GM12878 (cell line): ENCODE data around the gene ISL2.
"Not testable (repeated sequence)": the region's sequence is repeated elsewhere in the genome, so short reads cannot be mapped to it uniquely, and the experiment has no call there.

Experiments used
- ASH2L ChIP-seq: fragments of 300-600, 200-600 bp; sonication (generic); IDR thresholded peaks from 2 replicates; pipeline ENCODE4 v1.6.1; 2017; ENCODE audit warnings: low read depth, mild to moderate bottlenecking, borderline replicate concordance
- CHD2 ChIP-seq: IDR thresholded peaks from 2 replicates; pipeline ENCODE4 v1.6.1; 2011; ENCODE audit warnings: low read depth, low read length, improper control_type of control experiment, borderline replicate concordance
- ETV6 ChIP-seq, 2 experiments: fragments of 450-650 bp in 1 of 2; IDR thresholded peaks in 1 of 2; conservative IDR thresholded peaks in 1 of 2; 2 replicates each; pipeline ENCODE4 v1.6.1; 2014; ENCODE audit warnings: antibody characterized with exemption in 1 of 2, borderline replicate concordance in 1 of 2, low read depth in 1 of 2, mild to moderate bottlenecking in 1 of 2, moderate library complexity in 1 of 2
- LARP7 ChIP-seq: fragments of 450-650 bp; IDR thresholded peaks from 2 replicates; pipeline ENCODE4 v1.6.1; 2017; ENCODE audit warnings: mild to moderate bottlenecking
- MTA2 ChIP-seq: fragments of 450-650 bp; IDR thresholded peaks from 2 replicates; pipeline ENCODE4 v1.6.1; 2016; ENCODE audit warnings: low read depth, mild to moderate bottlenecking, moderate library complexity
- MXI1 ChIP-seq: fragments of 150-350 bp; IDR thresholded peaks from 2 replicates; pipeline ENCODE4 v1.6.1; 2011; ENCODE audit warnings: low read depth, mild to moderate bottlenecking, inconsistent platforms, low read length, improper control_type of control experiment
- POLR2A ChIP-seq: IDR thresholded peaks from 2 replicates; pipeline ENCODE4 v1.6.1; 2011; ENCODE audit warnings: low read depth, mild to moderate bottlenecking, low read length
- TF ChIP-seq, protein P1 (sequence below), 3 experiments: IDR thresholded peaks in 2 of 3; conservative IDR thresholded peaks in 1 of 3; 2 replicates each; pipeline ENCODE4 v1.5.1; 2011; ENCODE audit warnings: low read depth in 3 of 3, low read length in 3 of 3, mild to moderate bottlenecking in 3 of 3, control low read depth in 2 of 3, moderate library complexity in 2 of 3, inconsistent platforms in 1 of 3, mixed read lengths in 1 of 3; ENCODE audit not compliant: control insufficient read depth in 2 of 3, insufficient read depth in 1 of 3; ENCODE audit errors: extremely low read depth in 1 of 3
- TF ChIP-seq, protein P2 (sequence below): fragments of 450-650 bp; IDR thresholded peaks from 2 replicates; pipeline ENCODE4 v1.6.1; 2017; ENCODE audit warnings: mild to moderate bottlenecking
- TF ChIP-seq, protein P3 (sequence below): IDR thresholded peaks from 2 replicates; pipeline ENCODE4 v1.6.1; 2012; ENCODE audit warnings: low read length, inconsistent platforms
- TF ChIP-seq, protein P4 (sequence below): IDR thresholded peaks from 2 replicates; pipeline ENCODE4 v1.6.1; 2012; ENCODE audit warnings: mild to moderate bottlenecking, low read depth, low read length
- TF ChIP-seq, protein P5 (sequence below): fragments of 450-650 bp; formaldehyde crosslinking; IDR thresholded peaks from 2 replicates; pipeline ENCODE4 v1.5.0; 2022; ENCODE audit warnings: mild to moderate bottlenecking, missing genetic modification characterization
- TF ChIP-seq, protein P6 (sequence below): fragments of 450-650 bp; IDR thresholded peaks from 2 replicates; pipeline ENCODE4 v1.6.1; 2016; ENCODE audit warnings: mild to moderate bottlenecking, moderate library complexity, borderline replicate concordance

DNA sequence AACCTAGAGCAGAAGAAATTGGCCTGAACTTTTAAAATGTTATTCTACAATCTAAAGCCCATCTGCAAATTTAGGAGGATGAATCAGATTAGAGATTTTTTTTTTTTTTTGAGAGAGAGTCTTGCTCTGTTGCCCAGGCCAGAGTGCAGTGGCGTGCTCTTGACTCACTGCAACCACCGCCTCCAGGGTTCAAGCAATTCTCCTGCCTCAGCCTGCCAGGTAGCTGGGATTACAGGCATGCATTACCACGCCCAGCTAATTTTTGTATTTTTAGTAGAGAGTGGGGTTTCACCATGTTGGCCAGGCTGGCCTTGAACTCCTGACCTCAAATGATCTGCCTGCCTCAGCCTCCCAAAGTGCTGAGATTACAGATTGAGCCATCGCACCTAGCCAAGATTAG lies 38.6 kb upstream of the ISL2 start:
- TF ChIP-seq, protein P1, sequence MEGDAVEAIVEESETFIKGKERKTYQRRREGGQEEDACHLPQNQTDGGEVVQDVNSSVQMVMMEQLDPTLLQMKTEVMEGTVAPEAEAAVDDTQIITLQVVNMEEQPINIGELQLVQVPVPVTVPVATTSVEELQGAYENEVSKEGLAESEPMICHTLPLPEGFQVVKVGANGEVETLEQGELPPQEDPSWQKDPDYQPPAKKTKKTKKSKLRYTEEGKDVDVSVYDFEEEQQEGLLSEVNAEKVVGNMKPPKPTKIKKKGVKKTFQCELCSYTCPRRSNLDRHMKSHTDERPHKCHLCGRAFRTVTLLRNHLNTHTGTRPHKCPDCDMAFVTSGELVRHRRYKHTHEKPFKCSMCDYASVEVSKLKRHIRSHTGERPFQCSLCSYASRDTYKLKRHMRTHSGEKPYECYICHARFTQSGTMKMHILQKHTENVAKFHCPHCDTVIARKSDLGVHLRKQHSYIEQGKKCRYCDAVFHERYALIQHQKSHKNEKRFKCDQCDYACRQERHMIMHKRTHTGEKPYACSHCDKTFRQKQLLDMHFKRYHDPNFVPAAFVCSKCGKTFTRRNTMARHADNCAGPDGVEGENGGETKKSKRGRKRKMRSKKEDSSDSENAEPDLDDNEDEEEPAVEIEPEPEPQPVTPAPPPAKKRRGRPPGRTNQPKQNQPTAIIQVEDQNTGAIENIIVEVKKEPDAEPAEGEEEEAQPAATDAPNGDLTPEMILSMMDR (IDR thresholded peaks at IDR 0.05 in 2 of 3, conservative IDR thresholded peaks at IDR 0.05 in 1 of 3; ENCODE audit: control insufficient read depth in 2 of 3, extremely low read depth in 1 of 3, insufficient read depth in 1 of 3, low read depth in 3 of 3, low read length in 3 of 3), result not testable (repeated sequence)
- TF ChIP-seq, protein P2, sequence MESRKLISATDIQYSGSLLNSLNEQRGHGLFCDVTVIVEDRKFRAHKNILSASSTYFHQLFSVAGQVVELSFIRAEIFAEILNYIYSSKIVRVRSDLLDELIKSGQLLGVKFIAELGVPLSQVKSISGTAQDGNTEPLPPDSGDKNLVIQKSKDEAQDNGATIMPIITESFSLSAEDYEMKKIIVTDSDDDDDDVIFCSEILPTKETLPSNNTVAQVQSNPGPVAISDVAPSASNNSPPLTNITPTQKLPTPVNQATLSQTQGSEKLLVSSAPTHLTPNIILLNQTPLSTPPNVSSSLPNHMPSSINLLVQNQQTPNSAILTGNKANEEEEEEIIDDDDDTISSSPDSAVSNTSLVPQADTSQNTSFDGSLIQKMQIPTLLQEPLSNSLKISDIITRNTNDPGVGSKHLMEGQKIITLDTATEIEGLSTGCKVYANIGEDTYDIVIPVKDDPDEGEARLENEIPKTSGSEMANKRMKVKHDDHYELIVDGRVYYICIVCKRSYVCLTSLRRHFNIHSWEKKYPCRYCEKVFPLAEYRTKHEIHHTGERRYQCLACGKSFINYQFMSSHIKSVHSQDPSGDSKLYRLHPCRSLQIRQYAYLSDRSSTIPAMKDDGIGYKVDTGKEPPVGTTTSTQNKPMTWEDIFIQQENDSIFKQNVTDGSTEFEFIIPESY, result not testable (repeated sequence)
- not testable (repeated sequence) for TF ChIP-seq POLR2A; ETV6 (conservative IDR thresholded peaks at IDR 0.05 in 1 of 2, IDR thresholded peaks at IDR 0.05 in 1 of 2; ENCODE audit: borderline replicate concordance in 1 of 2, low read depth in 1 of 2); MXI1; CHD2; MTA2; ASH2L; LARP7
- TF ChIP-seq, protein P3, sequence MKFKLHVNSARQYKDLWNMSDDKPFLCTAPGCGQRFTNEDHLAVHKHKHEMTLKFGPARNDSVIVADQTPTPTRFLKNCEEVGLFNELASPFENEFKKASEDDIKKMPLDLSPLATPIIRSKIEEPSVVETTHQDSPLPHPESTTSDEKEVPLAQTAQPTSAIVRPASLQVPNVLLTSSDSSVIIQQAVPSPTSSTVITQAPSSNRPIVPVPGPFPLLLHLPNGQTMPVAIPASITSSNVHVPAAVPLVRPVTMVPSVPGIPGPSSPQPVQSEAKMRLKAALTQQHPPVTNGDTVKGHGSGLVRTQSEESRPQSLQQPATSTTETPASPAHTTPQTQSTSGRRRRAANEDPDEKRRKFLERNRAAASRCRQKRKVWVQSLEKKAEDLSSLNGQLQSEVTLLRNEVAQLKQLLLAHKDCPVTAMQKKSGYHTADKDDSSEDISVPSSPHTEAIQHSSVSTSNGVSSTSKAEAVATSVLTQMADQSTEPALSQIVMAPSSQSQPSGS, result not testable (repeated sequence)
- TF ChIP-seq, protein P4, sequence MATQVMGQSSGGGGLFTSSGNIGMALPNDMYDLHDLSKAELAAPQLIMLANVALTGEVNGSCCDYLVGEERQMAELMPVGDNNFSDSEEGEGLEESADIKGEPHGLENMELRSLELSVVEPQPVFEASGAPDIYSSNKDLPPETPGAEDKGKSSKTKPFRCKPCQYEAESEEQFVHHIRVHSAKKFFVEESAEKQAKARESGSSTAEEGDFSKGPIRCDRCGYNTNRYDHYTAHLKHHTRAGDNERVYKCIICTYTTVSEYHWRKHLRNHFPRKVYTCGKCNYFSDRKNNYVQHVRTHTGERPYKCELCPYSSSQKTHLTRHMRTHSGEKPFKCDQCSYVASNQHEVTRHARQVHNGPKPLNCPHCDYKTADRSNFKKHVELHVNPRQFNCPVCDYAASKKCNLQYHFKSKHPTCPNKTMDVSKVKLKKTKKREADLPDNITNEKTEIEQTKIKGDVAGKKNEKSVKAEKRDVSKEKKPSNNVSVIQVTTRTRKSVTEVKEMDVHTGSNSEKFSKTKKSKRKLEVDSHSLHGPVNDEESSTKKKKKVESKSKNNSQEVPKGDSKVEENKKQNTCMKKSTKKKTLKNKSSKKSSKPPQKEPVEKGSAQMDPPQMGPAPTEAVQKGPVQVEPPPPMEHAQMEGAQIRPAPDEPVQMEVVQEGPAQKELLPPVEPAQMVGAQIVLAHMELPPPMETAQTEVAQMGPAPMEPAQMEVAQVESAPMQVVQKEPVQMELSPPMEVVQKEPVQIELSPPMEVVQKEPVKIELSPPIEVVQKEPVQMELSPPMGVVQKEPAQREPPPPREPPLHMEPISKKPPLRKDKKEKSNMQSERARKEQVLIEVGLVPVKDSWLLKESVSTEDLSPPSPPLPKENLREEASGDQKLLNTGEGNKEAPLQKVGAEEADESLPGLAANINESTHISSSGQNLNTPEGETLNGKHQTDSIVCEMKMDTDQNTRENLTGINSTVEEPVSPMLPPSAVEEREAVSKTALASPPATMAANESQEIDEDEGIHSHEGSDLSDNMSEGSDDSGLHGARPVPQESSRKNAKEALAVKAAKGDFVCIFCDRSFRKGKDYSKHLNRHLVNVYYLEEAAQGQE, result not testable (repeated sequence)
- TF ChIP-seq, protein P5, sequence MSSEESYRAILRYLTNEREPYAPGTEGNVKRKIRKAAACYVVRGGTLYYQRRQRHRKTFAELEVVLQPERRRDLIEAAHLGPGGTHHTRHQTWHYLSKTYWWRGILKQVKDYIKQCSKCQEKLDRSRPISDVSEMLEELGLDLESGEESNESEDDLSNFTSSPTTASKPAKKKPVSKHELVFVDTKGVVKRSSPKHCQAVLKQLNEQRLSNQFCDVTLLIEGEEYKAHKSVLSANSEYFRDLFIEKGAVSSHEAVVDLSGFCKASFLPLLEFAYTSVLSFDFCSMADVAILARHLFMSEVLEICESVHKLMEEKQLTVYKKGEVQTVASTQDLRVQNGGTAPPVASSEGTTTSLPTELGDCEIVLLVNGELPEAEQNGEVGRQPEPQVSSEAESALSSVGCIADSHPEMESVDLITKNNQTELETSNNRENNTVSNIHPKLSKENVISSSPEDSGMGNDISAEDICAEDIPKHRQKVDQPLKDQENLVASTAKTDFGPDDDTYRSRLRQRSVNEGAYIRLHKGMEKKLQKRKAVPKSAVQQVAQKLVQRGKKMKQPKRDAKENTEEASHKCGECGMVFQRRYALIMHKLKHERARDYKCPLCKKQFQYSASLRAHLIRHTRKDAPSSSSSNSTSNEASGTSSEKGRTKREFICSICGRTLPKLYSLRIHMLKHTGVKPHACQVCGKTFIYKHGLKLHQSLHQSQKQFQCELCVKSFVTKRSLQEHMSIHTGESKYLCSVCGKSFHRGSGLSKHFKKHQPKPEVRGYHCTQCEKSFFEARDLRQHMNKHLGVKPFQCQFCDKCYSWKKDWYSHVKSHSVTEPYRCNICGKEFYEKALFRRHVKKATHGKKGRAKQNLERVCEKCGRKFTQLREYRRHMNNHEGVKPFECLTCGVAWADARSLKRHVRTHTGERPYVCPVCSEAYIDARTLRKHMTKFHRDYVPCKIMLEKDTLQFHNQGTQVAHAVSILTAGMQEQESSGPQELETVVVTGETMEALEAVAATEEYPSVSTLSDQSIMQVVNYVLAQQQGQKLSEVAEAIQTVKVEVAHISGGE (CRISPR knock-in tag), result not testable (repeated sequence)
- TF ChIP-seq, protein P6, sequence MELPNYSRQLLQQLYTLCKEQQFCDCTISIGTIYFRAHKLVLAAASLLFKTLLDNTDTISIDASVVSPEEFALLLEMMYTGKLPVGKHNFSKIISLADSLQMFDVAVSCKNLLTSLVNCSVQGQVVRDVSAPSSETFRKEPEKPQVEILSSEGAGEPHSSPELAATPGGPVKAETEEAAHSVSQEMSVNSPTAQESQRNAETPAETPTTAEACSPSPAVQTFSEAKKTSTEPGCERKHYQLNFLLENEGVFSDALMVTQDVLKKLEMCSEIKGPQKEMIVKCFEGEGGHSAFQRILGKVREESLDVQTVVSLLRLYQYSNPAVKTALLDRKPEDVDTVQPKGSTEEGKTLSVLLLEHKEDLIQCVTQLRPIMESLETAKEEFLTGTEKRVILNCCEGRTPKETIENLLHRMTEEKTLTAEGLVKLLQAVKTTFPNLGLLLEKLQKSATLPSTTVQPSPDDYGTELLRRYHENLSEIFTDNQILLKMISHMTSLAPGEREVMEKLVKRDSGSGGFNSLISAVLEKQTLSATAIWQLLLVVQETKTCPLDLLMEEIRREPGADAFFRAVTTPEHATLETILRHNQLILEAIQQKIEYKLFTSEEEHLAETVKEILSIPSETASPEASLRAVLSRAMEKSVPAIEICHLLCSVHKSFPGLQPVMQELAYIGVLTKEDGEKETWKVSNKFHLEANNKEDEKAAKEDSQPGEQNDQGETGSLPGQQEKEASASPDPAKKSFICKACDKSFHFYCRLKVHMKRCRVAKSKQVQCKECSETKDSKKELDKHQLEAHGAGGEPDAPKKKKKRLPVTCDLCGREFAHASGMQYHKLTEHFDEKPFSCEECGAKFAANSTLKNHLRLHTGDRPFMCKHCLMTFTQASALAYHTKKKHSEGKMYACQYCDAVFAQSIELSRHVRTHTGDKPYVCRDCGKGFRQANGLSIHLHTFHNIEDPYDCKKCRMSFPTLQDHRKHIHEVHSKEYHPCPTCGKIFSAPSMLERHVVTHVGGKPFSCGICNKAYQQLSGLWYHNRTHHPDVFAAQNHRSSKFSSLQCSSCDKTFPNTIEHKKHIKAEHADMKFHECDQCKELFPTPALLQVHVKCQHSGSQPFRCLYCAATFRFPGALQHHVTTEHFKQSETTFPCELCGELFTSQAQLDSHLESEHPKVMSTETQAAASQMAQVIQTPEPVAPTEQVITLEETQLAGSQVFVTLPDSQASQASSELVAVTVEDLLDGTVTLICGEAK, result not testable (repeated sequence)
